Upper lobe of left lung (tissue), 4 donors: Measurements from ENCODE around the gene ADPRS.

Experiments used
- POLR2A ChIP-seq, 4 donors: fragments of 450-650 bp; IDR thresholded peaks; one replicate each; pipeline ENCODE4 v1.5.1; 2016 to 2017; ENCODE audit warnings: antibody characterized with exemption in 4 of 4, mild to moderate bottlenecking in 2 of 4
- POLR2AphosphoS5 ChIP-seq, 2 donors: sonication (generic); formaldehyde crosslinking; IDR thresholded peaks; one replicate each; pipeline ENCODE4 v1.5.1; 2017; ENCODE audit warnings: antibody characterized with exemption in 2 of 2
- TF ChIP-seq, protein P1 (sequence below), 6 experiments: fragments of 450-650 bp in 4 of 6; fragments of 200-600 bp in 2 of 6; sonication (generic) in 2 of 6; IDR thresholded peaks; one replicate each; pipeline ENCODE4 v1.5.1; 2016 to 2019; ENCODE audit warnings: antibody characterized with exemption in 6 of 6

GRCh38 chr1:36142121-36142520 lies 53.4 kb downstream of the ADPRS start:
- TF ChIP-seq, protein P1, sequence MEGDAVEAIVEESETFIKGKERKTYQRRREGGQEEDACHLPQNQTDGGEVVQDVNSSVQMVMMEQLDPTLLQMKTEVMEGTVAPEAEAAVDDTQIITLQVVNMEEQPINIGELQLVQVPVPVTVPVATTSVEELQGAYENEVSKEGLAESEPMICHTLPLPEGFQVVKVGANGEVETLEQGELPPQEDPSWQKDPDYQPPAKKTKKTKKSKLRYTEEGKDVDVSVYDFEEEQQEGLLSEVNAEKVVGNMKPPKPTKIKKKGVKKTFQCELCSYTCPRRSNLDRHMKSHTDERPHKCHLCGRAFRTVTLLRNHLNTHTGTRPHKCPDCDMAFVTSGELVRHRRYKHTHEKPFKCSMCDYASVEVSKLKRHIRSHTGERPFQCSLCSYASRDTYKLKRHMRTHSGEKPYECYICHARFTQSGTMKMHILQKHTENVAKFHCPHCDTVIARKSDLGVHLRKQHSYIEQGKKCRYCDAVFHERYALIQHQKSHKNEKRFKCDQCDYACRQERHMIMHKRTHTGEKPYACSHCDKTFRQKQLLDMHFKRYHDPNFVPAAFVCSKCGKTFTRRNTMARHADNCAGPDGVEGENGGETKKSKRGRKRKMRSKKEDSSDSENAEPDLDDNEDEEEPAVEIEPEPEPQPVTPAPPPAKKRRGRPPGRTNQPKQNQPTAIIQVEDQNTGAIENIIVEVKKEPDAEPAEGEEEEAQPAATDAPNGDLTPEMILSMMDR (IDR thresholded peaks at IDR 0.05) = no peak
- no peak for TF ChIP-seq POLR2AphosphoS5 (IDR thresholded peaks at IDR 0.05)
- no peak for TF ChIP-seq POLR2A (IDR thresholded peaks at IDR 0.05)
